Spinal cord (tissue), 10 donors: ENCODE results near the gene ANKEF1. TPM values are rescaled to one million over a fixed set of nuclear protein-coding genes. Genes with fewer than 3 reads are reported as not detected.

Experiments used
- DNase-seq, 6 donors: peaks; one replicate each; pipeline versions ENCODE4 v3.0.0 to v3.0.0-alpha.2; 2013 to 2015; ENCODE audit warnings: low spot score in 6 of 6, low read depth in 4 of 6
- H3K27ac ChIP-seq: one replicate; pipeline ENCODE4 v1.5.1; 2013; ENCODE audit warnings: low read depth, low read length, control low read depth
- H3K27me3 ChIP-seq: one replicate; pipeline ENCODE4 v1.6.1; 2013; ENCODE audit warnings: low read length; ENCODE audit not compliant: control insufficient read depth, insufficient read depth
- H3K36me3 ChIP-seq: one replicate; pipeline ENCODE4 v1.6.1; 2013; ENCODE audit warnings: low read length; ENCODE audit not compliant: control insufficient read depth, insufficient read depth
- H3K4me1 ChIP-seq: one replicate; pipeline ENCODE4 v1.6.1; 2013; ENCODE audit warnings: low read length; ENCODE audit not compliant: control insufficient read depth, insufficient read depth
- H3K4me3 ChIP-seq: one replicate; pipeline ENCODE4 v1.5.1; 2013; ENCODE audit warnings: low read depth, low read length, control low read depth
- H3K9me3 ChIP-seq: one replicate; pipeline ENCODE4 v1.6.1; 2013; ENCODE audit warnings: low read length; ENCODE audit not compliant: control insufficient read depth, insufficient read depth
- WGBS: methylation state at CpG from one replicate; pipeline ENCODE4 v1.1.5; 2013; ENCODE audit warnings: missing lambda C conversion rate; ENCODE audit not compliant: insufficient coverage; 5-methylcytosine and 5-hydroxymethylcytosine counted together
- long read RNA-seq, 4 donors: transcript quantifications; one replicate each; lab custom pipeline, GENCODE V29; 2026
- polyA plus RNA-seq, 2 donors: library from polyadenylated mRNA; unstranded; fragments of 120-200 nt; gene quantifications; one replicate each; pipeline ENCODE4 v1.2.1, GENCODE V29; 2013; ENCODE audit not compliant: insufficient read length in 2 of 2
- total RNA-seq, 2 donors: library from RNA; depleted of rRNA in 1 of 2; stranded (reverse); fragments of 120-200 nt in 1 of 2; fragments of >200 nt in 1 of 2; gene quantifications; one replicate each; pipeline versions ENCODE4 v1.2.3 to v1.2.4, GENCODE V29; 2013 to 2014
- donor health status: healthy.

The ANKEF1 gene
- total RNA-seq (1 to 10 TPM; 2.8 to 3.9 TPM), polyA plus RNA-seq (1 to 10 TPM; 2.8 to 3.7 TPM)
- long read RNA-seq, donor 1 = 0 reads
- long read RNA-seq, donor 2 = 0 reads
- long read RNA-seq, donor 3 = 0 reads
- long read RNA-seq, donor 4 = 0 reads

GRCh38 chr20:10034717-10035571 is at the start of gene ANKEF1:
TSS of gene ANKEF1 (plus strand) at chr20:10034987. CDS start at chr20:10038302, 3,315 bp downstream.
- H3K27me3 ChIP-seq = no peaks in the 10 kb centered on the region
- H3K36me3 ChIP-seq = no peaks in the 10 kb centered on the region
- H3K27ac ChIP-seq = no peak within 1 kb of the TSS
- peak in 4 of 6 donors; percentile 44 to 90 (median 67) for DNase-seq
- peak within 1 kb of the TSS; percentile 51 for H3K4me3 ChIP-seq
- no peaks in the 10 kb centered on the region for H3K9me3 ChIP-seq
- WGBS = under 1% methylated on average over 53 of the region's 65 CpGs
- no peaks in the 10 kb centered on the region for H3K4me1 ChIP-seq

GRCh38 chr20:9985281-9985680 is 49.5 kb upstream of the ANKEF1 start:
- no peak overlapping the region for H3K27ac ChIP-seq

GRCh38 chr20:9985773-9986172 is 49.0 kb upstream of the ANKEF1 start:
- H3K27ac ChIP-seq = no peak overlapping the region
- H3K27me3 ChIP-seq = no peaks in the 10 kb centered on the region
- H3K4me1 ChIP-seq = no peaks in the 10 kb centered on the region
- no CpG with 5 or more reads among the region's 2 CpGs for WGBS
- no peaks in the 10 kb centered on the region for H3K9me3 ChIP-seq
- DNase-seq = peak in 1 of 6 donors; percentile 76
- no peaks in the 10 kb centered on the region for H3K36me3 ChIP-seq
- H3K4me3 ChIP-seq = no peak overlapping the region

More at GRCh38 chr20:9985281-9985680, 49.5 kb upstream of the ANKEF1 start:
- Histone ChIP-seq H3K36me3 (no peaks in the 10 kb centered on the region), H3K4me3 (no peak overlapping the region), H3K9me3 (no peaks in the 10 kb centered on the region), H3K27me3 (no peaks in the 10 kb centered on the region), H3K4me1 (no peaks in the 10 kb centered on the region)
- no peak for DNase-seq

- no peak overlapping the region for H3K27ac ChIP-seq
- H3K36me3 ChIP-seq = no peaks in the 10 kb centered on the region
These were observed 45.6 kb upstream of the ANKEF1 start for GRCh38 chr20:9989066-9989724.

GRCh38 chr20:9993137-9993536 is 41.6 kb upstream of the ANKEF1 start:
- 90% methylated on average over 2 of the region's 4 CpGs for WGBS
- no peak overlapping the region for H3K27ac ChIP-seq
- no peak overlapping the region for H3K4me3 ChIP-seq
- no peaks in the 10 kb centered on the region for H3K36me3 ChIP-seq
- no peak for DNase-seq
- H3K4me1 ChIP-seq = no peaks in the 10 kb centered on the region
- no peaks in the 10 kb centered on the region for H3K27me3 ChIP-seq
- H3K9me3 ChIP-seq = no peaks in the 10 kb centered on the region

More at GRCh38 chr20:9989066-9989724, 45.6 kb upstream of the ANKEF1 start:
- H3K27me3 ChIP-seq = no peaks in the 10 kb centered on the region
- no peaks in the 10 kb centered on the region for H3K4me1 ChIP-seq
- H3K9me3 ChIP-seq = no peaks in the 10 kb centered on the region
- no peak overlapping the region for H3K4me3 ChIP-seq
- peak in 2 of 6 donors; percentile 37 to 59 for DNase-seq
- WGBS = no CpG with 5 or more reads among the region's 1 CpG

GRCh38 chr20:9994676-9995075 is 40.1 kb upstream of the ANKEF1 start:
- no peaks in the 10 kb centered on the region for H3K9me3 ChIP-seq
- no peaks in the 10 kb centered on the region for H3K36me3 ChIP-seq
- no peak for DNase-seq
- no peak overlapping the region for H3K27ac ChIP-seq
- H3K27me3 ChIP-seq = no peaks in the 10 kb centered on the region
- no peak overlapping the region for H3K4me3 ChIP-seq
- H3K4me1 ChIP-seq = no peaks in the 10 kb centered on the region

GRCh38 chr20:9995510-9996272 is 39.1 kb upstream of the ANKEF1 start:
- no peaks in the 10 kb centered on the region for H3K36me3 ChIP-seq
- no peaks in the 10 kb centered on the region for H3K9me3 ChIP-seq
- no peak overlapping the region for H3K4me3 ChIP-seq
- no peaks in the 10 kb centered on the region for H3K4me1 ChIP-seq
- H3K27me3 ChIP-seq = no peaks in the 10 kb centered on the region
- DNase-seq = peak in 1 of 6 donors; percentile 24
- no peak overlapping the region for H3K27ac ChIP-seq
- WGBS = 80% methylated on average over 1 of the region's 3 CpGs

GRCh38 chr20:9996944-9997343 is 37.8 kb upstream of the ANKEF1 start:
- DNase-seq = no peak
- no peaks in the 10 kb centered on the region for H3K4me1 ChIP-seq
- no peaks in the 10 kb centered on the region for H3K9me3 ChIP-seq
- no peaks in the 10 kb centered on the region for H3K36me3 ChIP-seq
- no peak overlapping the region for H3K4me3 ChIP-seq
- WGBS = no CpG with 5 or more reads among the region's 1 CpG
- H3K27ac ChIP-seq = no peak overlapping the region
- H3K27me3 ChIP-seq = no peaks in the 10 kb centered on the region

GRCh38 chr20:9999645-10000044 is 35.1 kb upstream of the ANKEF1 start:
- Histone ChIP-seq H3K27ac (no peak overlapping the region), H3K4me1 (no peaks in the 10 kb centered on the region), H3K27me3 (no peaks in the 10 kb centered on the region), H3K4me3 (no peak overlapping the region), H3K36me3 (no peaks in the 10 kb centered on the region), H3K9me3 (no peaks in the 10 kb centered on the region)
- 73% methylated on average over 1 of the region's 1 CpG for WGBS
- peak in 1 of 6 donors; percentile 44 for DNase-seq
